OCI-LY3 (cell line): ENCODE results near the gene CEACAM18.

Experiments
- EZH2phosphoT487 ChIP-seq: fragments of 200-600 bp; shearing (Covaris generic); IDR thresholded peaks from 2 replicates; pipeline ENCODE4 v1.6.1; 2018; ENCODE audit warnings: antibody characterized with exemption, mixed run types, low read depth
- TF ChIP-seq, protein P1 (sequence below): fragments of 200-600, 300-600 bp; sonication (generic); IDR thresholded peaks from 2 replicates; pipeline ENCODE4 v1.5.1; 2014; ENCODE audit warnings: antibody characterized with exemption, low read length, low read depth

DNA sequence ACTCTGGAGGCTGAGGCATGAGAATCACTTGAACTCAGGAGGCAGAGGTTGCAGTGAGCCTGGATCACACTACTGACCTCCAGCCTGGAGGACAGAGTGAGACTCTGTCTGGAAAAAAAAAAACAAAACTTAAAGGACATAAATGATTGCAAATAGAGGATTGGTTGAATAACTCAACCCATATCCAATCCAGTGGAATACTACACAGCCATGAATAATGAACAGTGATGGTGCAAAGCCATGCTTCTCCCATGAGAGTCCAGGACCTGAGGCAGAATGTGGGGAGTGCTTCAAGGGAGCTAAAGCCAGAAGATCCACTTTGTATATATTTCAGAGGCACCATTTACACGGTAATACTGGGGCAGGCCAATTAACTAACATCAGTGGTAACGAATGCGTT lies 2.2 kb upstream of the CEACAM18 start:
- TF ChIP-seq, protein P1, sequence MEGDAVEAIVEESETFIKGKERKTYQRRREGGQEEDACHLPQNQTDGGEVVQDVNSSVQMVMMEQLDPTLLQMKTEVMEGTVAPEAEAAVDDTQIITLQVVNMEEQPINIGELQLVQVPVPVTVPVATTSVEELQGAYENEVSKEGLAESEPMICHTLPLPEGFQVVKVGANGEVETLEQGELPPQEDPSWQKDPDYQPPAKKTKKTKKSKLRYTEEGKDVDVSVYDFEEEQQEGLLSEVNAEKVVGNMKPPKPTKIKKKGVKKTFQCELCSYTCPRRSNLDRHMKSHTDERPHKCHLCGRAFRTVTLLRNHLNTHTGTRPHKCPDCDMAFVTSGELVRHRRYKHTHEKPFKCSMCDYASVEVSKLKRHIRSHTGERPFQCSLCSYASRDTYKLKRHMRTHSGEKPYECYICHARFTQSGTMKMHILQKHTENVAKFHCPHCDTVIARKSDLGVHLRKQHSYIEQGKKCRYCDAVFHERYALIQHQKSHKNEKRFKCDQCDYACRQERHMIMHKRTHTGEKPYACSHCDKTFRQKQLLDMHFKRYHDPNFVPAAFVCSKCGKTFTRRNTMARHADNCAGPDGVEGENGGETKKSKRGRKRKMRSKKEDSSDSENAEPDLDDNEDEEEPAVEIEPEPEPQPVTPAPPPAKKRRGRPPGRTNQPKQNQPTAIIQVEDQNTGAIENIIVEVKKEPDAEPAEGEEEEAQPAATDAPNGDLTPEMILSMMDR = no peak
- no peak for TF ChIP-seq EZH2phosphoT487
